Measurements from ENCODE around the gene PRDM12. TPM values are rescaled to one million over a fixed set of nuclear protein-coding genes. Genes with fewer than 3 reads are reported as not detected.

PRDM12 gene
- total RNA-seq, 1 donor from 2014 or later: 0.21 TPM

DNA sequence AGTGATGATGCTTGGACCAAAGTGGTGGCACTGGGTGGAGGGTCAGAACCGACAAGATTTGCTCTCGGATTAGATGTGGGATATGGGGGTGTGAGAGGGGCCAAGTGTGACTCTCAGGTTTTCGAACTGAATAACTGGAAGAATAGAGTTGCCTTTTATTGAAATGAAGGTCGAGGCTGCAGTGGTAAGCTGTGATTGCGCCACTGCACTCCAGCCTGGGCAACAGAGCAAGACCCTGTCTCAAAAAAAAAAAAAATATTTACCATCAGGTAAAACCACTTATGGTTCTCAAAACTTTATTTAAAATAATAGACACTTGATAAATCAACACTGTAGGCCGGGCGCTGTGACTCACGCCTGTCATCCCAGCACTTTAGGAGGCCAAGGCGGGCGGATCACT is 56.4 kb downstream of the PRDM12 start:
- H3K9me3 Mint-ChIP-seq: no peaks in the 10 kb centered on the region
- no peak overlapping the region for H3K27ac Mint-ChIP-seq
- peaks cover 4% of the 10 kb centered on the region for H3K36me3 Mint-ChIP-seq (ENCODE audit: low read depth)
- intact Hi-C loops (cut with micrococcal nuclease): no loop called here
- no peak overlapping the region for H3K4me3 Mint-ChIP-seq
- no peak for DNase-seq
- H3K27me3 Mint-ChIP-seq: no peaks in the 10 kb centered on the region
- H3K4me1 Mint-ChIP-seq: peaks cover 3% of the 10 kb centered on the region

GRCh38 chr9:130728721-130729120 is 64.3 kb downstream of the PRDM12 start:
- H3K9me3 Mint-ChIP-seq: no peaks in the 10 kb centered on the region
- no peak overlapping the region for H3K27ac Mint-ChIP-seq
- intact Hi-C loops (cut with micrococcal nuclease): no loop called here
- H3K36me3 Mint-ChIP-seq (ENCODE audit: low read depth): no peaks in the 10 kb centered on the region
- H3K27me3 Mint-ChIP-seq: no peaks in the 10 kb centered on the region
- H3K4me3 Mint-ChIP-seq: no peak overlapping the region
- peaks cover 9% of the 10 kb centered on the region for H3K4me1 Mint-ChIP-seq
- DNase-seq: no peak

GRCh38 chr9:130729145-130729544 is 64.8 kb downstream of the PRDM12 start:
- H3K27ac Mint-ChIP-seq: no peak overlapping the region
- H3K9me3 Mint-ChIP-seq: no peaks in the 10 kb centered on the region
- no peaks in the 10 kb centered on the region for H3K27me3 Mint-ChIP-seq
- no peaks in the 10 kb centered on the region for H3K36me3 Mint-ChIP-seq (ENCODE audit: low read depth)
- intact Hi-C loops (cut with micrococcal nuclease): no loop called here
- no peak overlapping the region for H3K4me3 Mint-ChIP-seq
- peaks cover 9% of the 10 kb centered on the region for H3K4me1 Mint-ChIP-seq
- no peak for DNase-seq

- no peaks in the 10 kb centered on the region for H3K9me3 Mint-ChIP-seq
- no peak for DNase-seq
- H3K27me3 Mint-ChIP-seq: no peaks in the 10 kb centered on the region
- H3K4me1 Mint-ChIP-seq: peaks cover 9% of the 10 kb centered on the region
- H3K4me3 Mint-ChIP-seq: no peak overlapping the region
- no peak overlapping the region for H3K27ac Mint-ChIP-seq
- no peaks in the 10 kb centered on the region for H3K36me3 Mint-ChIP-seq (ENCODE audit: low read depth)
- intact Hi-C loops (cut with micrococcal nuclease): no loop called here
Measured at GRCh38 chr9:130731355-130731754, 67.0 kb downstream of the PRDM12 start.

DNA sequence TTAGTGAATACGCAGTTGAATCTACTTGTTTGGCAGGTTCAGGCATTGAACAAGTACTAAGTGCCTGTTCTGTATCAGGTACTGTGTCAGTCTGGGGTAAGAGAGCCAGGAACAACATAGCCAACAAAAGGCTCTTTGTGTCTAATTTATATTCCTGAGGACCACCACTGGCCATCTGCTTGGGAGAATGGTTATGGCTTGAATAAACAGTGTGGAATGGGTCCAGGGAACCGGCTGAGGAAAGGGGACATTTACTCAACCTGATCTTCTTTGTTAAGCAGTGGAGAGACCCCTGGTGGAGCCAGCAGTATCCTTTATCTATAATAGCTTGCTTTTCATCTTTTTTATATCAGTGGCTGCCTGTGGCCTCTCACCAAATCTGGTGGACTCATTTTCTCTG is 67.7 kb downstream of the PRDM12 start:
- no peak overlapping the region for H3K27ac Mint-ChIP-seq
- H3K4me3 Mint-ChIP-seq: no peak overlapping the region
- H3K36me3 Mint-ChIP-seq (ENCODE audit: low read depth): no peaks in the 10 kb centered on the region
- intact Hi-C loops (cut with micrococcal nuclease): no loop called here
- DNase-seq: no peak
- no peaks in the 10 kb centered on the region for H3K27me3 Mint-ChIP-seq
- peaks cover 9% of the 10 kb centered on the region for H3K4me1 Mint-ChIP-seq
- H3K9me3 Mint-ChIP-seq: no peaks in the 10 kb centered on the region

Other genes with a start within 250 kb of the PRDM12 start
- 3.2 and 4.5 TPM in 2 replicates for gene ASS1, start 219.6 kb upstream of the PRDM12 start, total RNA-seq
- gene FUBP3, start 85.0 kb upstream of the PRDM12 start, total RNA-seq: 51.1 and 55.8 TPM in 2 replicates
- 109 and 110 TPM in 2 replicates for gene EXOSC2, start 29.2 kb downstream of the PRDM12 start, total RNA-seq
- 32.6 and 35.7 TPM in 2 replicates for gene ABL1, start 170.7 kb downstream of the PRDM12 start, total RNA-seq
- gene QRFP, start 232.2 kb downstream of the PRDM12 start, total RNA-seq: not detected in 2 replicates

Data from activated CD4-positive, alpha-beta T cell treated with anti-CD3 and anti-CD28 coated beads, Interleukin-2, amount 10 ng/mL, durations not matched to agents 24 days and 14 days (primary cell).